Activated naive CD4-positive, alpha-beta T cell treated with anti-CD3 and anti-CD28 coated beads, Interleukin-2, amount 10 ng/mL, durations not matched to agents 5 hours and 36 hours (primary cell): ENCODE results near the gene NYAP2. TPM values are rescaled to one million over a fixed set of nuclear protein-coding genes. Genes with fewer than 3 reads are reported as not detected.

Experiments
- total RNA-seq, 2 experiments: library from RNA; stranded (reverse); gene quantifications; one replicate each; pipeline ENCODE4 v1.2.3, GENCODE V29; 2021

Gene NYAP2
- not detected for total RNA-seq

DNA sequence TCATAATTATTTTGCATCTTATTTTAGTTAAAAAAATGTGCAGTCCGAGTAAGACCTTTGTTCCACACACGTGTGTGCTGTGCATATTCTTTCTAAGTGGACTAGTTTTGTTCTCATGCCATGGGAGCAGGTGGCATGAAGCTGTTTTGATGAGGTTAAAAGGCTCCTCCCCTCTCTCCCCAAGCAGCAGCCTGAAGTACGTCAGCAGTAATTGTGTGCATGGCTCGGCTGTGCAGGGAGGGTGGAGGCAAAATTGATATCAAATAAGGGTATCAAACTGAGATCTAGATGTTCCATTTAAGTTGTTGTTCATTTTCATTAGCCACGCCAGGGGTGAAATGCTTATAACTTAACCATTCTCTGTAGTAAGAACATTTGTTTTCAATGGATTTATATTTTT is at the start of gene NYAP2:
NYAP2 (plus strand) TSS at position 207 of the 400 bp plus-strand sequence. CDS start 9,171 bp downstream, outside the sequence.

